B cell (primary cell): ENCODE results near the gene TMEM219. TPM values are rescaled to one million over a fixed set of nuclear protein-coding genes. Genes with fewer than 3 reads are reported as not detected.

Experiments used
- ATAC-seq: fragments of 200-7000 bp; cut with Tn5 transposase; one replicate; pipeline ENCODE4 v1.10.0; 2021; ENCODE audit warnings: low read depth, mild to moderate bottlenecking, moderate number of reproducible peaks, moderate library complexity
- CTCF ChIA-PET: fragments of 350-600 bp; sonication (Branson Sonifier 250); formaldehyde crosslinking; loops from one replicate; lab custom pipeline; 2021; ENCODE audit warnings: antibody characterized with exemption, inconsistent platforms; lab: Charles Lee
- POLR2A ChIA-PET: fragments of 350-600 bp; sonication (Branson Sonifier 250); formaldehyde crosslinking; loops from one replicate; lab custom pipeline; 2021; ENCODE audit warnings: antibody characterized with exemption; lab: Charles Lee
- DNase-seq: peaks from one replicate; pipeline ENCODE4 v3.0.0; 2013
- H2AFZ ChIP-seq: 2 replicates; pipeline ENCODE4 v1.6.1; 2012; ENCODE audit warnings: mild to moderate bottlenecking, low read depth, low read length; ENCODE audit not compliant: insufficient read depth, poor library complexity, severe bottlenecking
- H3K27ac ChIP-seq, 2 donors: 1 replicate in 1 of 2; 2 replicates in 1 of 2; pipeline ENCODE4 v1.5.1; 2012 to 2013; ENCODE audit warnings: low read length in 2 of 2, mild to moderate bottlenecking in 2 of 2, moderate library complexity in 1 of 2
- H3K27me3 ChIP-seq, 4 experiments: fragments of 200-600 bp in 1 of 4; sonication (generic) in 1 of 4; replicated peaks in 1 of 4; 1 replicate in 2 of 4; 2 replicates in 2 of 4; pipeline versions ENCODE4 v1.6.1 to v1.7.0; 2013 to 2016; ENCODE audit warnings: low read length in 3 of 4, mild to moderate bottlenecking in 2 of 4, mixed read lengths in 1 of 4, moderate library complexity in 1 of 4; ENCODE audit not compliant: insufficient read depth in 4 of 4, control insufficient read depth in 3 of 4; ENCODE audit errors: control extremely low read depth in 1 of 4
- H3K36me3 ChIP-seq, 2 experiments: replicated peaks in 1 of 2; 1 replicate in 1 of 2; 2 replicates in 1 of 2; pipeline versions ENCODE4 v1.6.1 to v1.7.1; 2013; ENCODE audit warnings: low read length in 1 of 2; ENCODE audit not compliant: insufficient read depth in 2 of 2, control insufficient read depth in 1 of 2; ENCODE audit errors: control extremely low read depth in 1 of 2, extremely low read depth in 1 of 2
- H3K4me1 ChIP-seq, 2 donors: fragments of 200-600 bp in 1 of 2; sonication (generic) in 1 of 2; 1 replicate in 1 of 2; 2 replicates in 1 of 2; pipeline versions ENCODE4 v1.5.1 to v1.6.1; 2013 to 2017; ENCODE audit warnings: low read length in 2 of 2; ENCODE audit not compliant: control insufficient read depth in 2 of 2, insufficient read depth in 2 of 2
- H3K4me2 ChIP-seq: replicated peaks from 2 replicates; pipeline ENCODE3; 2012; ENCODE audit warnings: mild to moderate bottlenecking, low read depth, low read length; ENCODE audit not compliant: poor library complexity, severe bottlenecking
- H3K4me3 ChIP-seq, 5 experiments: fragments of 200-600 bp in 1 of 5; sonication (generic) in 1 of 5; 1 replicate in 3 of 5; 2 replicates in 2 of 5; pipeline versions ENCODE4 v1.5.1 to v1.7.0; 2011 to 2016; ENCODE audit warnings: low read length in 4 of 5, mild to moderate bottlenecking in 4 of 5, low read depth in 2 of 5, control low read depth in 1 of 5, moderate library complexity in 1 of 5; ENCODE audit not compliant: insufficient read depth in 1 of 5; ENCODE audit errors: control extremely low read depth in 1 of 5, extremely low read depth in 1 of 5
- H3K79me2 ChIP-seq: fragments of 200-600 bp; sonication (generic); one replicate; pipeline ENCODE4 v1.6.0; 2016; ENCODE audit warnings: low read length; ENCODE audit not compliant: control insufficient read depth, insufficient read depth
- H3K9ac ChIP-seq: fragments of 200-600 bp; sonication (generic); 2 replicates; pipeline ENCODE4 v1.6.1; 2017; ENCODE audit warnings: mild to moderate bottlenecking, low read length, moderate library complexity
- H3K9me3 ChIP-seq, 3 donors: one replicate each; pipeline versions ENCODE4 v1.6.1 to v1.7.1; 2013; ENCODE audit warnings: low read length in 2 of 3; ENCODE audit not compliant: control insufficient read depth in 2 of 3, insufficient read depth in 1 of 3; ENCODE audit errors: control extremely low read depth in 1 of 3
- H4K20me1 ChIP-seq: 2 replicates; pipeline ENCODE4 v1.6.0; 2012; ENCODE audit warnings: mild to moderate bottlenecking, low read length; ENCODE audit not compliant: insufficient read depth, control insufficient read depth, poor library complexity, severe bottlenecking
- H3K27ac Mint-ChIP-seq: one replicate; pipeline ENCODE4 v1.8.0; 2021; ENCODE audit warnings: mixed read lengths
- H3K27me3 Mint-ChIP-seq: one replicate; pipeline ENCODE4 v1.8.0; 2021; ENCODE audit warnings: mixed read lengths
- H3K4me1 Mint-ChIP-seq: one replicate; pipeline ENCODE4 v1.8.0; 2021; ENCODE audit warnings: mixed read lengths
- H3K4me3 Mint-ChIP-seq: one replicate; pipeline ENCODE4 v1.8.0; 2021; ENCODE audit warnings: mixed read lengths
- H3K9me3 Mint-ChIP-seq: one replicate; pipeline ENCODE4 v1.8.0; 2022; ENCODE audit warnings: mixed read lengths; ENCODE audit not compliant: insufficient read depth
- CTCF ChIP-seq: fragments of 200-600 bp; IDR thresholded peaks from one replicate; pipeline ENCODE4 v1.8.0; 2022; ENCODE audit warnings: antibody characterized with exemption, mild to moderate bottlenecking
- EZH2 ChIP-seq: IDR thresholded peaks from 2 replicates; pipeline ENCODE4 v1.6.1; 2012; ENCODE audit warnings: borderline replicate concordance, low read depth, mild to moderate bottlenecking, moderate library complexity, low read length; ENCODE audit not compliant: insufficient read depth, poor library complexity, severe bottlenecking
- WGBS: methylation state at CpG from one replicate; pipeline ENCODE4 v1.1.5; 2013; ENCODE audit warnings: missing lambda C conversion rate; ENCODE audit not compliant: insufficient coverage; 5-methylcytosine and 5-hydroxymethylcytosine counted together
- intact Hi-C: fragments of 100-400 bp; cut with micrococcal nuclease; formaldehyde crosslinking; loops from one replicate; pipeline ENCODE4 v1.10.0; 2022
- polyA plus RNA-seq: library from polyadenylated mRNA; depleted of rRNA; stranded (reverse); fragments of >200 nt; gene quantifications from 2 replicates; pipeline ENCODE4 v1.2.3, GENCODE V29; 2012
- total RNA-seq, 2 donors: library from RNA; stranded (reverse); fragments of 120-200 nt in 1 of 2; gene quantifications; 1 replicate in 1 of 2; 2 replicates in 1 of 2; pipeline versions ENCODE4 v1.2.3 to v1.2.4, GENCODE V29; 2013 to 2022

The TMEM219 gene
- total and polyA plus RNA-seq, 2 donors (not counting 1 experiment from before 2014, with no cell fraction given) = 66.6 to 103 TPM

DNA sequence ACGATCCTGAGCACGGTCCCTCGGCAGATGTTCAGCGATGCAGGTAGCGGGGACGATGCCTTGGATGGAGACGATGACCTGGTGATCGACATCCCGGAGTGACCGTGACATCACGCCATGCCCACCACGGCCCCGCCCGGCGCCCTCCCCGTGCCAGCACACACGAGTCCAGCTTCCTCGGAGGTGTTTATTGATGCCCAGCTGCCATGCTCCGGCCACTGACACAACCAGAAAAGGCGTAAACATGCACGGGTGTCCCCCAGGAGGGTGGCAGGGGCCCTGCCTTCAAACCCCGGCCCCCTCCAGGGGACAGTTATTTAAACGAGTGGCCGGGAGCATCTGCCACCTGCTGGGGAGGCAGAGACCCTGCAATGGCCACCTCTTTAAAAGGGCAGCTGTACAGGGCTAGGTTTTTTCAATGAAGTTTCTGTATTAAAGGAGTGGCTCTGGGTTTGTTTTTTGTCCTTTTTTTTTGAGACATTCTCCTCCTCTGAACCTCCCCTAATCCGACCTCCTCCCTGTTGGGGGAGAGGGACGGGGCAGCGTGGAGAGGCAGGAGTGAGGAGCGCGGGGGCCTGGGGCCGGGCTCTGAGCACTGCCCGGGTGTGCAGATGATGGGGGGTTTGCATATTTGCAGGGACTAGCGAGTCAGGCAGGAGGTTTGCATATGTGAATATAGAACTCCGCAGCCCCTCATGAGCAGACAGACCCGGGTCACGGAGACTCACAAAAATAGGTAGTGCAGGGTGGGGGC, 43.6 kb downstream of the TMEM219 start:
- Histone ChIP-seq H3K4me2 (peak overlapping the region; percentile 21), H3K79me2 (peaks cover 2% of the 10 kb centered on the region), H3K9me3 (peaks cover 0 to 7% (median 0%) of the 10 kb centered on the region in 3 donors), H3K4me3 (no peak overlapping the region), H3K4me1 (peaks cover 10 to 19% of the 10 kb centered on the region in 2 donors), H4K20me1 (peaks cover 11% of the 10 kb centered on the region), H3K27me3 (peaks cover 0 to 14% (median 4%) of the 10 kb centered on the region in 4 experiments), H3K36me3 (peaks cover 0 to 25% of the 10 kb centered on the region in 2 experiments), H3K27ac (no peak overlapping the region), H2AFZ (no peak overlapping the region), H3K9ac (no peak overlapping the region)
- ChIA-PET CTCF (interaction anchor here (0.6 to 2.3 kb wide), 17 partner anchors 9 to 364 kb away, joined by 3 to 9 read pairs (median 4); partner anchors contain the start of genes HIRIP3, TLCD3B and TMEM219), POLR2A (interaction anchor here (0.5 to 2.4 kb wide), 2 partner anchors 10 to 198 kb away, joined by 4 to 9 read pairs; partner anchors contain the start of gene MAZ)
- DNase-seq (peak; percentile 62), ATAC-seq (peak; percentile 74)
- 75% methylated on average over 28 of the region's 35 CpGs for WGBS
- Mint-ChIP-seq H3K27me3 (peaks cover 12% of the 10 kb centered on the region), H3K4me3 (no peak overlapping the region), H3K27ac (no peak overlapping the region), H3K4me1 (peaks cover 10% of the 10 kb centered on the region), H3K9me3 (no peaks in the 10 kb centered on the region)
- peak; percentile 80 for TF ChIP-seq CTCF
- no peak for TF ChIP-seq EZH2
- intact Hi-C loops = loop anchor here (1.0 to 2.0 kb wide), 4 partner anchors 79 to 313 kb away; partner anchors contain the start of gene KCTD13

DNA sequence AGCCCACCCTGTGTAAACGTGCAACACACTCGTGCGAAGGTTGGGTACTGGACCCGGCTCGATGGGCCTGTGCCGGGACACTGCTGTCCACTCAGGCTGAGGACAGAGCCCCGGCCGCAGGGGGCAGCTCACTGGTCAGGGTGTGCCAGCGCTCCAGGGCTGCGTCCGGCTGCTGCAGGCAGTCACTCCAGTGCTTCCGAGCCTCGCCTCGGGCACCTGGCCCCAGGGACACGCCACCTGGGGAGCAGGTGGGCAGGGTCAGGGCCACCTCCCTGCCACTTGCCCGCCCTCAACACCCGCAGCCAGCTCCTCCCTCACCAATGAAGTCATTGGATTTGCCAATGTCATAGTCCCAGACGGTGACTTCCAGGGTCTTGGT, 44.2 kb downstream of the TMEM219 start:
- peaks cover 0 to 7% (median 0%) of the 10 kb centered on the region in 3 donors for H3K9me3 ChIP-seq
- ATAC-seq (no peak), DNase-seq (no peak)
- H3K36me3 ChIP-seq = peaks cover 0 to 19% of the 10 kb centered on the region in 2 experiments
- TF ChIP-seq EZH2 = no peak
- TF ChIP-seq CTCF = no peak
- peaks cover 5% of the 10 kb centered on the region for H4K20me1 ChIP-seq
- no peak overlapping the region for H3K27ac ChIP-seq
- Mint-ChIP-seq H3K9me3 (no peaks in the 10 kb centered on the region), H3K27me3 (peaks cover 13% of the 10 kb centered on the region), H3K4me3 (no peak overlapping the region), H3K4me1 (peaks cover 11% of the 10 kb centered on the region), H3K27ac (no peak overlapping the region)
- ChIA-PET CTCF (interaction anchor here (0.6 to 3.2 kb wide), 15 partner anchors 9 to 364 kb away, joined by 3 to 17 read pairs (median 4); partner anchors contain the start of genes HIRIP3, TLCD3B and TMEM219), POLR2A (interaction anchor here (0.5 to 2.4 kb wide), 3 partner anchors 9 to 305 kb away, joined by 4 to 9 read pairs (median 4); partner anchors contain the start of gene MAZ)
- peaks cover 0 to 17% (median 5%) of the 10 kb centered on the region in 4 experiments for H3K27me3 ChIP-seq
- H3K4me1 ChIP-seq = peaks cover 14 to 21% of the 10 kb centered on the region in 2 donors
- H3K79me2 ChIP-seq = peaks cover 2% of the 10 kb centered on the region
- no peak overlapping the region for H3K4me3 ChIP-seq
- intact Hi-C loops = no loop called here
- H2AFZ ChIP-seq = no peak overlapping the region
- WGBS = 94% methylated on average over 18 of the region's 18 CpGs
- H3K4me2 ChIP-seq = no peak overlapping the region
- no peak overlapping the region for H3K9ac ChIP-seq
